Tibial artery (tissue), 4 donors: ENCODE results near the gene SART3.

Experiments
- DNase-seq, 2 donors: peaks; one replicate each; pipeline ENCODE4 v3.0.0-alpha.2; 2019
- H3K27ac ChIP-seq, 2 donors: fragments of 200-600 bp; sonication (generic) in 1 of 2; 1 replicate in 1 of 2; 2 replicates in 1 of 2; pipeline ENCODE4 v1.5.1; 2018 to 2019; ENCODE audit warnings: mild to moderate bottlenecking in 1 of 2
- H3K27me3 ChIP-seq, 2 donors: fragments of 200-600 bp; sonication (generic) in 1 of 2; one replicate each; pipeline versions ENCODE4 v1.5.1 to v1.6.0; 2016 to 2019
- H3K36me3 ChIP-seq, 3 donors: fragments of 200-600 bp; sonication (generic) in 2 of 3; one replicate each; pipeline ENCODE4 v1.5.1; 2016 to 2019; ENCODE audit warnings: mild to moderate bottlenecking in 2 of 3
- H3K4me1 ChIP-seq, 4 donors: fragments of 200-600 bp; sonication (generic) in 2 of 4; 1 replicate in 3 of 4; 2 replicates in 1 of 4; pipeline ENCODE4 v1.5.1; 2016 to 2019
- H3K4me3 ChIP-seq, 2 donors: fragments of 200-600 bp; sonication (generic) in 1 of 2; 1 replicate in 1 of 2; 2 replicates in 1 of 2; pipeline ENCODE4 v1.5.1; 2018 to 2019; ENCODE audit warnings: mild to moderate bottlenecking in 2 of 2
- H3K9me3 ChIP-seq, 3 donors: fragments of 200-600 bp; sonication (generic) in 1 of 3; one replicate each; pipeline ENCODE4 v1.5.1; 2016 to 2019
- CTCF ChIP-seq, 2 experiments: fragments of 200-600 bp in 1 of 2; fragments of 450-650 bp in 1 of 2; IDR thresholded peaks; one replicate each; pipeline ENCODE4 v1.5.1; 2017 to 2019; ENCODE audit warnings: antibody characterized with exemption in 2 of 2, mild to moderate bottlenecking in 1 of 2, moderate library complexity in 1 of 2
- intact Hi-C: fragments of 100-400 bp; cut with DNase I; formaldehyde crosslinking; loops from one replicate; pipeline ENCODE4 v1.15.0; 2023; ENCODE audit warnings: low total_unique reads

Gene SART3

GRCh38 chr12:108585864-108586263, 24.9 kb upstream of the SART3 start:
- Histone ChIP-seq H3K27me3 (peaks cover 0 to 6% of the 10 kb centered on the region in 2 donors), H3K27ac (no peak overlapping the region), H3K36me3 (no peaks in the 10 kb centered on the region), H3K9me3 (no peaks in the 10 kb centered on the region), H3K4me1 (no peaks in the 10 kb centered on the region), H3K4me3 (no peak overlapping the region)
- intact Hi-C loops: no loop called here
- DNase-seq: no peak
- no peak for TF ChIP-seq CTCF (IDR thresholded peaks at IDR 0.05)

GRCh38 chr12:108584456-108585065, 23.6 kb upstream of the SART3 start:
- H3K27me3 ChIP-seq: peaks cover 0 to 1% of the 10 kb centered on the region in 2 donors
- DNase-seq: no peak
- H3K4me3 ChIP-seq: no peak overlapping the region
- no peak overlapping the region for H3K27ac ChIP-seq
- no peaks in the 10 kb centered on the region for H3K36me3 ChIP-seq
- H3K9me3 ChIP-seq: no peaks in the 10 kb centered on the region
- no peaks in the 10 kb centered on the region for H3K4me1 ChIP-seq
- intact Hi-C loops: no loop called here
- TF ChIP-seq CTCF (IDR thresholded peaks at IDR 0.05): no peak

- Histone ChIP-seq H3K27ac (no peak overlapping the region), H3K36me3 (no peaks in the 10 kb centered on the region)
- no peak for DNase-seq
These were observed 23.0 kb upstream of the SART3 start for GRCh38 chr12:108583991-108584390.

GRCh38 chr12:108582978-108583770, 22.2 kb upstream of the SART3 start:
- Histone ChIP-seq H3K4me3 (no peak overlapping the region), H3K9me3 (no peaks in the 10 kb centered on the region), H3K27me3 (no peaks in the 10 kb centered on the region), H3K36me3 (no peaks in the 10 kb centered on the region), H3K4me1 (no peaks in the 10 kb centered on the region), H3K27ac (no peak overlapping the region)
- intact Hi-C loops: no loop called here
- TF ChIP-seq CTCF (IDR thresholded peaks at IDR 0.05): no peak
- DNase-seq: no peak

More at GRCh38 chr12:108583991-108584390, 23.0 kb upstream of the SART3 start:
- H3K4me3 ChIP-seq: no peak overlapping the region
- no peaks in the 10 kb centered on the region for H3K27me3 ChIP-seq
- no peak for TF ChIP-seq CTCF (IDR thresholded peaks at IDR 0.05)
- no peaks in the 10 kb centered on the region for H3K4me1 ChIP-seq
- no peaks in the 10 kb centered on the region for H3K9me3 ChIP-seq
- intact Hi-C loops: no loop called here

- no peaks in the 10 kb centered on the region for H3K36me3 ChIP-seq
- H3K27ac ChIP-seq: no peak overlapping the region
- intact Hi-C loops: no loop called here
- no peaks in the 10 kb centered on the region for H3K4me1 ChIP-seq
- no peaks in the 10 kb centered on the region for H3K27me3 ChIP-seq
- no peak for DNase-seq
- no peak for TF ChIP-seq CTCF (IDR thresholded peaks at IDR 0.05)
- H3K9me3 ChIP-seq: no peaks in the 10 kb centered on the region
- no peak overlapping the region for H3K4me3 ChIP-seq
These were observed 21.5 kb upstream of the SART3 start for GRCh38 chr12:108582509-108582908.
